SW480 (cell line): ENCODE measurements around the gene ZNF234.
A peak's percentile ranks its signal among the peaks of the same experiment; 100 is the strongest.
"Not testable (repeated sequence)": the region's sequence is repeated elsewhere in the genome, so short reads cannot be mapped to it uniquely, and the experiment has no call there.

ENCODE experiments used
- DNase-seq: peaks from one replicate; pipeline ENCODE4 v3.0.0-alpha.2; 2016; ENCODE audit warnings: low spot score

The ZNF234 gene

DNA sequence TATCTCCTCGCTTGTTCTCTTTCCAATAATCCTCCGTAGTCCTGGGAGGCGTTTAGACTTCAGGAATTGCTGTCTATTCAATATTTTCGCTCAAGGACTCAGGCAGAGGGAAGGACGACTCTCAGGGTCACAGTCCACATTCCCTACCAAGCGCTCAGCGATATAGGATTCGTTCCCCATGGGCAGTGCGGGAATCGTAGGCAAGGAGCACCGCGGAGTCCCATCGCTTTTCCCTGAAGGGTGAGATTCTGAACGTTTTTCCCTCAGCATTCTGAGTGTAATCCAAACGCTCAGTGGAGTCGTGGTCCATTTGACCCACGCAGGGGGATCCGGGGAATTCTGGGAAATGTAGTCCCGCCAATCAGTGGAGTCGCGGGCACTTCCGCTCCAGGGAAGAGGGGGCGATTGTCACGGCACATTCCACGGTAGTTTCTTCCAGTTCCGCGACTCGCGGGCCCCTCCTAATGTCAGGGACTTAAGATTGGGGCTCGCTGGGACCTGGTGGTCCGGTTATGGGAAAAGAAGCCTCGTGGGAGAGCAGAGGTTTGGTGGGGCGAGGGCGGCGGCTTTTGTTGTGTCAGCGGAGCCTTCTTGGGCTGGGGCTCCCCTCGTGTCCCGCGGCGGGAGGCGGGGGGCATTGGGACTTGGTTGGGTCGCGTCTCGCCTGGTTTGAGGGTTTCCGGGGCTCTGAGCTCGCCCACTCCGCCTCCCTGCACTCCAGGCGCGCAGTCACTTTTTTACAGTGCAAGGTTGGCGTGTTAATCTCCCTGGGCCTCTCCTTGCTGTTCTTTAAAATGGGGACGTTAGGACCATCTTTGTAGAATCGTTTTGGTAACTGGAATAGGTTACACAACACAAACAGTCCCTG, at the start of gene ZNF234:
TSS of gene ZNF234 (plus strand) at position 364 of the 868 bp plus-strand sequence. CDS start 3,079 bp downstream, outside the sequence.
- peak; percentile 80 for DNase-seq

DNA sequence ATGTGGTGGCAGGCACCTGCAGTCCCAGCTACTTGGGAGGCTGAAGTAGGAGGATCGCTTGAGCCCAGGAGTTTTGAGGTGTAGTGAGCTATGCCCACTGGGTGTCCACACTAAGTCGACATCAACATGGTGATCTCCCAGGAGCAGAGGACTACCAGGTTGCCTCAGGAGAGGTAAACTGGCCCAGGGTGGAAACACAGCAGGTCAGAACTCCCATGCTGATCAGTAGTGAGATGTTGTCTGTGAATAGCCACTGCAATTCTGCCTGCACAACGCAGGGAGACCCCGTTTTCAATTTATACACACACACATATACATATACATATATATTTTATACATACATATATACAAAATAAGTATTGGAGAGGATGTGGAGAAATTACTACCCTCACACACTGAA, 49.2 kb upstream of the ZNF234 start:
- DNase-seq: no peak

DNA sequence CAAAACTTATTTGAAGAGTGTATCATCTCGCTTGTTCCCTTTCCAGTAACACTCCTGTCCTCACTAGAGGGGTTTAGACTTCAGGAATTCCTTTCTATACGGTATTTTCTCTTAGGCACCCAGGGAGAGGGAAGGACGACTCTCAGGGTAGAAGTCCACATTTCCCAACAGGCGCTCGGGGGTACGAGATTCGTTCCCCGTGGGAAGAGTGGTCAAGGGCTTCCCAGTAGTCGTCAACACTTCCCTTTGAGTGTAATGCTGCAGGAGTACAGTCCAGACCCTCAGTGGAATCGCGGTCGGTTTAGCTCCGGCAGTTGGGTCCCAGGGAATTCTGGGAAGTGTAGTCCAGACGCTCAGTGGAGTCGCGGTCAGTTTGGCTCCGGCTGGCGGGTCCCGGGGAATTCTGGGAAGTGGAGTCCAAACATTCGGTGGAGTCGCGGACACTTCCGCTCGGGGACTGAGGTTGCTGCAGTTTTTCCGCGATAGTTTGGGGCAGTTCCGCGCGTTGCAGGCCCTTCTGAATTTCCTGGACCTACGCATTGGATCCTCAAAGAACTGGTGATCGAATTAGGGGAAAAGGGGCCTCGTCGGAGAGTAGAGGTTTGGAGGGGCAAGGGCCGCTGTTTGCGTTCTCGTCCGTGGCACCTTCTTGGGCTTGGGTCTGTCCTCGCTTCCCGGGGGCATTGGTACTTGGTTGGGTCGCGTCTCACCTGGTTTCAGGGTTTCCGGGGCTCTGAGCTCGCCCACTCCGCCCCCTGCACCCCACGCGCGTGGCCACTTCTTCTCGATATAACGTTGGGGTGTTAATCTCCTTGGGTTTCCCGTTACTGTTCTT, 47.2 kb upstream of the ZNF234 start, which contains the start of gene ZNF224:
TSS of gene ZNF224 (plus strand) at position 431 of the 835 bp plus-strand sequence. CDS start 3,513 bp downstream, outside the sequence.
- peak; percentile 95 for DNase-seq

DNA sequence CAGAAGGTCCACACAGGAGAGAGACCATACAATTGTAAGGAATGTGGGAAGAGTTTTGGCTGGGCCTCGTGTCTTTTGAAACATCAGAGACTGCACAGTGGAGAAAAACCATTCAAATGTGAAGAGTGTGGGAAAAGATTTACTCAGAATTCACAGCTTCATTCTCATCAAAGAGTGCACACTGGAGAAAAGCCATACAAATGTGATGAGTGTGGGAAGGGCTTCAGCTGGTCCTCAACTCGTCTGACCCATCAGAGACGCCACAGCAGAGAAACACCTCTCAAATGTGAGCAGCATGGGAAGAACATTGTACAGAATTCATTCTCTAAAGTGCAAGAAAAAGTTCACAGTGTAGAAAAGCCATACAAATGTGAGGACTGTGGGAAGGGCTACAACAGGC, 33.6 kb upstream of the ZNF234 start:
- DNase-seq: no peak

DNA sequence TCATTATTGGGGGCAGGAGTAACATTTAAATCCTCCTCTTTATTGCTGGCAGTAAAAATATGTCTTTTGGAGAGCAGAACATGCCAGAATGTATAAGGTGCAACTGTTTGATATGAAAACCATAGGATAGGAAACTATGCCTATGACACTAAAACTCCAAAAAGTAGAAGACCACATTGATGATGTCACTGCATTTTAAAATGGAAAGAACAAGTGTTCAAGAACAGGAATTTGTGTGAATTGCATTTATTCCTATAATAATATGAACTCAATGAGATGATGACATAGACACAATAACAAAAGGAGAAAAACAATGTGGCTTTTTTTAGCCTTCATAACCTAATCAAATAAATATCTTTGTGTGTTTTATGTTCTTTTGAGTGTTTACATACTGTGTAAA, 31.9 kb upstream of the ZNF234 start:
- DNase-seq: no peak

DNA sequence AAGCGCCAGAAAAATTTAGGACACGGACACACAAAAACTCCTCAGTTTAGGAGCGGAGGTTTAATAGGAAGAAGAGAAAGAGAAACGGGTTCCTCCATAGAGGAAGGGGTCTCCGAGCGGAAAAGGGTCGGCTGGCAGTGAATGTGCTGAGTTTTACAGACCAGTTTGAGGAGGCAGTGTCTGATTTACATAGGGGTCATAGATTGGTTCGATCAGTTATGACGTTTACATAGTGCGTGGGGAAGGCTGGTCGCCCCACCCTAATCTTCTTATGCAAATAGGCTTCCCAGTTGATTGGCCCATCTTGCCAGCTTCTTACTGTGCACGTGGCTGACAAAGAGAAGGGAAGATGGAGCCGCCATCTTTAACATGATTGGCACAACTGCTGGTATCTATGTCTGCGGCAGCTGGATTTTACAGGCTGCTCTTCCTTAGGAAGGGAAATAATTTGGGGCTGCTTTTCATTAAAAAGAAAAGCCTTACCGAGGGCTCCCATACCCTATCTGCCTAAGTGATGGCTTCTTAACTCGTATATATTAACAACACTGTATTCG, 29.4 kb upstream of the ZNF234 start:
- no peak for DNase-seq

DNA sequence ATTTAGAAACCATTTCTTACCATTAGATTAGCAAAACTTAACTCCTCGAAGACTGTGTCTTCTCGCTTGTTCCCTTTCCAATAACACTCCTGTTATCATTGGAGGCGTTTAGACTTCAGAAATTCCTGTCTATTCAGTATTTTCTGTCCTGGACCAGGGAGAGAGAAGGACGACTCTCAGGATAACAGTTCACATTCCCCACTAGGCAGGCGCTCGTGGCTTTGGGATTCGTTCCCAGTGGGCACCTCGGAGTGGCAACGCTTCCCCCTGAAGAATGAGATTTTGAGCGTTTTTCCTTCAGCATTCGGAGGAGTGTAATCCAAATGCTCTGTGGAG, 28.6 kb upstream of the ZNF234 start:
- no peak for DNase-seq

DNA sequence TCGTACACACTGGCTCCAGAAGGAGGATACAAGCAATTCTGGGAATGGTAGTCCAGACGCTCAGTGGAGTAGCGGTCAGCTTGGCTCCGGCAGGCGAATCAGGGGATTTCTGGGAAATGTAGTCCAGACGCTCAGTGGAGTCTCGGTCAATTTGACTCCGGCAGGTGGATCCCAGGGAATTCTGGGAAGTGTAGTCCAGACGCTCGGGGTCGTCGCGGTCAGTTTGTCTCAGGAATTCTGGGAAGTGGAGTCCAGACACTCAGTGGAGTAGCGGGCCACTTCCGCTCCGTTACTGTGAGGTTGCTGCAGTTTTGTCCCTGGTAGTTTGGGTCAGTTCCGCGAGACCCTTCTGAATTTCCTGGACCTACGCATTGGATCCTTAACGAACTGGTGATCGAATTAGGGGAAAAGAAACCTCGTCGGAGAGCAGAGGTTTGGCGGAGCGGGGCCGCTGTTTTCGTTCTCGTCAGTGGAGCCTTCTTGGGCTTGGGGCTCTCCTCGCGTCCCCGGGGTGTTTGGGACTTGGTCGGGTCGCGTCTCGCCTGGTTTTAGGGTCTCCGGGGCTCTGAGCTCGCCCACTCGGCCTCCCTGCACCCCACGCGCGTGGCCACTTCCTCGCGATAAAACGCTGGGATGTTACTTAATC, 28.1 kb upstream of the ZNF234 start, which contains the start of gene ZNF225:
TSS of gene ZNF225 (plus strand) at position 262 of the 646 bp plus-strand sequence. CDS start 2,429 bp downstream, outside the sequence.
- peak; percentile 99 for DNase-seq

DNA sequence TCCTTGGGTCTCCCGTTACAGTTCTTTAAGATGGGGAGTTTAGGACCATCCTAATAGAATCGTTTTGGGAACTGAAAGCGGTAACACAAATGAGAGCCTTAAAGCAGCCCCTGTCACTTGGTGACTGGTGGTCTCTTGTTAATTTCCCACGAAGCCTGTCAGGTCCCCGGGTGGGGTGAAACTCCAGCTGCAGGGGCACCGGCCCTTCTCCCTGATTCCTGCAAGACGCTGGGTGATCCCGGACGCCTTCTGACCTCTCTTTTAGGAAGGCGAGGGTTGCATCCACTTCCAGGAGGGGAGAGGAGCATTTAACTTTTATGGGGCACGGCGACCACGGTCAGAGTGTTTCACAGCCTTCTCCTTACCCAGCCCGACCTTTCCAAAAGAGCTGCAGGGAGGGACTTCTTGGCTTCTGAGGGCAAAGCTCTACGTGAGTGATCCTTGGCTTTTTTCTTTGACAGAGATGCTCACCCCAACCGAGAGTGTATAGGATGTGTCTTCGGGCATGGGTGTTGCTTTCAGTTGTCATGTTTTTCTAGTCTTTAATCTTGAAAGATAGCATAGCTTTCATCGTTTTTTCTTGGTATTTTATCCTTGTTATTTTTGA, 27.5 kb upstream of the ZNF234 start:
- peak; percentile 5 for DNase-seq

DNA sequence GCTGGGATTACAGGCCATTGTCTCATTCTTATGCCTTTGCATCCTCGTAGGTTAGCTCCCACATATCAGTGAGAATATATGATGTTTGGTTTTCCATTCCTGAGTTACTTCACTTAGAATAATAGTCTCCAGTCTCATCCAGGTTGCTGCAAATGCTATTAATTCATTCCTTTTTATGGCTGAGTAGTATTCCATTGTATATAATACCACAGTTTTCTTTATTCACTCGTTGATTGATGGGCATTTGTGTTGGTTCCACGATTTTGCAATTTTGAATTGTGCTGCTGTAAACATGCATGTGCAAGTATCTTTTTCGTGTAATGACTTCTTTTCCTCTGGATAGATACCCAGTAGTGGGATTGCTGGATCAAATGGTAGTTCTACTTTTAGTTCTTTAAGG, 20.2 kb upstream of the ZNF234 start:
- not testable (repeated sequence) for DNase-seq

DNA sequence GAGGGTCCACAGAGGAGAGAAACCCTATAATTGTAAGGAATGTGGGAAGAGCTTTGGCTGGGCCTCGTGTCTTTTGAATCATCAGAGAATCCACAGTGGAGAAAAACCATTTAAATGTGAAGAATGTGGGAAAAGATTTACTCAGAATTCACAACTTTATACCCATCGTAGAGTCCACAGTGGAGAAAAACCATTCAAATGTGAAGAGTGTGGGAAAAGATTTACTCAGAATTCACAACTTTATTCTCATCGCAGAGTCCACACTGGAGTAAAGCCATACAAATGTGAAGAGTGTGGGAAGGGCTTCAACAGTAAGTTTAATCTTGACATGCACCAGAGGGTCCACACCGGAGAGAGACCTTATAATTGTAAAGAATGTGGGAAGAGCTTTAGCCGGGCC, 9.4 kb upstream of the ZNF234 start:
- no peak for DNase-seq

DNA sequence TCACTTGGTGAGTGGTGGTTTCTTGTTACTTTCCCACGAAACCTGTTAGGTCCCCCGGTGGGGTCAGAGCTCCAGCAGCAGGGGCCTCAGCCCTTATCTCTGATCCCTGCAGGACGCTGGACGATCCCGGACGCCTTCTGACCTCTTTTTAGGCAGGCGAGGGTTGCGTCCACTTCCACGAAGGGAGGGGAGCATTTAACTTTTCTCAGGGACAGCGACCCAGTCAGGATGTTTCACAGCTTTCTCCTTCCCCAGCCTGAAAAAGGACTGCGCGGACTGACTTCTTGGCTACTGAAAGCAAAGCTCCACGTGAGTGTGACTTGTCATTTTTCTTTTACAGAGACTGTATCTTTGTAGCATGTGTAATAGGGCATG, 692 bp downstream of the ZNF234 start:
- no peak for DNase-seq

DNA sequence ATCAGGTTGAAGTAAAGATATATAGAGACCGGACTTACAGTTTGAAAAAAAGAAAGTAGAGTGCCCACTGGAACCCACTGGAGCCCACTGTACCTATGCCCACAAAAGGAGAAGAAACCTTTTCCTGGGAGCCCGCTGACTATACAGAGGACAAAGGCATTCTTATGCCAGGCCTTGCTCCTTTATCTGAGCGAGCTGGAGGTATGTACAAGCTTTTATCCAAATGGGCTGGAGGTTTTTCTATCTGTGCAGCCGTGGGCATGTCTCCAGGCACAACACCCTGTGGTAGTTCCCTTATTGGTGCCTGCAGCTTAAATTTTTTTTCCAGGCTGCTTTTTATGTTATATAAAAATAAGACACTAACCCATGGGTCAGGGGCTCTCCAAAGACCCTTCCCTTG, 8.4 kb downstream of the ZNF234 start:
- DNase-seq: no peak

DNA sequence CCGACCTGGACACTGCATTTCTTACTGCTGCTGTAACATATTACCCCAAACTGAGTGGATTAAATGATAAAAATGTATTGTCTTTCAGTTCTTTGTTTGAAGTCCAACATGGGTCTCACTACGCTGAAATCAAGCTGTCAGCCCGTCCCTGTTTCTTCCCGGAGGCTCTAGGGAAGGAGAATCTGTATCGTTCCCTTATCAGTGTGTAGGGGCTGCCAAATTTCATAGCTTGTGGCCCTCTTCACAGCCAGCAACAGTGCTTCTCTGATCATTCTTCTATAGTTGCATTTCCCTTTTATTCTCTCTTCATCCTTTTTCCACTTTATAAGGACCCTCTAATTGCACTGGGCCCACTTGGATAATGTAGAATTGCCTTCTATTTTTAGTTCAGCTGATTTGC, 10.1 kb downstream of the ZNF234 start:
- DNase-seq: no peak

DNA sequence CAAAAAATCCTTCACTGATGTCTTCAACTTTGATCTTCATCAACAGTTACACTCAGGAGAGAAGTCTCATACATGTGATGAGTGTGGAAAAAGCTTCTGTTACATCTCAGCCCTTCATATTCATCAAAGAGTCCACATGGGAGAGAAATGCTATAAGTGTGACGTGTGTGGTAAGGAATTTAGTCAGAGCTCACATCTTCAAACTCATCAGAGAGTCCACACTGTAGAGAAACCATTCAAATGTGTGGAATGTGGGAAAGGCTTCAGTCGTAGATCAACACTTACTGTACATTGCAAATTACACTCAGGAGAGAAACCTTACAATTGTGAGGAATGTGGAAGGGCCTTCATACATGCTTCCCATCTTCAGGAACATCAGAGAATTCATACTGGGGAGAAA, 15.1 kb downstream of the ZNF234 start:
- DNase-seq: no peak

DNA sequence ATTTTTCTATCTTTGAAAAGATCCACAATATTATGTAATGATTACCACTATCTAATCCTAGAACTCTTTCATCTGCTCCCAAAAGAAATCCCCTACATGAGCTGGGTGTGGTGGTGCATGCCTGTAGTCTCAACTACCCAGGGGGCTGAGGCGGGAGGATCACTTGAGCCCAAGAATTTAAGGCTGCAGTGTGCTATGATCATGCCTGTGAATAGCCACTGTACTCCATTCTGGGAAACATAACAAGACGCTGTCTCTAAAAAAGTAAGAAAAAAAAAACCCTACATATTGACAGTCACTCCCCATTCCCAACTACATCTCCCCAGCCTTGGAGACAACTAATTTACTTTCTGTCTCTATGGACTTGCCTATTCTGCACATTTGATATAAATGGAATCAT, 22.4 kb downstream of the ZNF234 start:
- DNase-seq: no peak

DNA sequence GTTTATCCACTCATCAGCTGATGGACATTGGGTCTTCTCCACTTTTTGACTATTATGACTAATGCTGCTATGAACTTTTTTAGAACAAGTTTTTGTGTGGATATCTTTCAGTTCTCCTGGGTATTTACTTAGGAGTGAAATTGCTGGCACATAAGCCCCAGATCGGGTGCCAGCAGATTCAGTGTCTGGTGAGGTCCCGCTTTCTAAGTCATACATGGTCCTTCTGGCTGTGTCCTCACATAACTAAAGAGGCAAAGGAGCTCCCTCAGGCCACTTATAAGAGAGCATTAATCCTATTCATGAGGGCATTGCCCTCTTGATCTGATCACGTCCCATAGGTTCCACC, 22.9 kb downstream of the ZNF234 start:
- DNase-seq: no peak

DNA sequence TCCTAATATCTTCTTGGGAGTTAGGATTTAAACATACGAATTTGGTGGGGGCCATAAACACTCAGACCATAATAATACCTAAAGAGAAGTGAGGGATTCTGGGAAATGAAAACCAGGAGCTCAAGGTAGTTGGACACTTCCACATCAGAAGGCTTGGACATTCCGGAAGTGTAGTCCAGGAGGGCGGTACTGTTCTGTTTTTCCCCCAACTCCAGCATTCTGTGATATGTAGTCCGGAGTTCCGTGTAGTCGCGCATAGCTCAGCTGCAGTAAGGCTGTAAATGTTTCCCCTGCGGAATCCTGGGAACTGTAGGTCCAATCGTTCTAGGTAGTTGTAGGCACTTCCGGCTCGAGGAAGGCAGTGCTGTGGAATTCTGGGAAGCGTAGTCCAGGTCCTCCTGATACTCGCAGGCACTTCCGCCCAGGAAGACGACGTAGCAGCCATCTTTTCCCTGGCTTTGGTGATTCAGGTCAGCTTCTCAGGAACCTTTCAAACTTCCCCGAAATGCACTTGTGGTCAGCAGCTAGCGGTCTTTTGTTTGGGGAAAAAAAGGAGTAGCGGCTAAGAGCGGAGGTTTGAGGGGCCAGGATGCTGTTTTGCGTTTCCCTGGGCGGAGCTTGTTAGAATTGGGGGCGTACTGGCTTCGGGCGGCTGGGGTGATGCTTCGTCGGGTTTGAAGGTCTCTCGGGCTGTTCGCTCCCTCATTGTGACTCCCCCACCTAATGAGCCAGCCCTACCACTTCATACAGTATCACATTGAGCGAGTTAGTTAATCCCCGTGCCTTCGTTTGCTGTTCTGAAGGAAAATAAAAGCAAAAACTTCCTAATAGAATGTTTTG, 23.5 kb downstream of the ZNF234 start, which contains the start of gene ZNF226:
TSS of gene ZNF226 (plus strand) at position 428 of the 840 bp plus-strand sequence. CDS start 4,981 bp downstream, outside the sequence.
- peak; percentile 100 for DNase-seq

DNA sequence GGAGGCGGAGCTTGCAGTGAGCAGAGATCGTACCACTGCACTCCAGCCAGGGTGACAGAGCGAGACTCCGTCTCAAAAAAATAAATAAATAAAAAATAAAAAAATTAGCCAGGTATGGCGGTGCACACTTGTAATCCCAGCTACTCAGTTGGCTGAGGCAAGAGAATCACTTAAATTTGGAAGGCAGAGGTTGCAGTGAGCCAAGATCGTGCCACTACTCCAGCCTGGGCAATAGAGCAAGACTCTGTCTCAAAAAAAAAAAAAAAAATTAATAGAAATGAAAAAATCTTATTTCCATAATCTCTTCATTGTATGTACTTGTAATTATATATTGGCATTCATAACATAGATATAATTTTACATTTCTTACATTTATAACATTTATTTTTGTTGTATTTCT, 29.3 kb downstream of the ZNF234 start:
- DNase-seq: not testable (repeated sequence)

DNA sequence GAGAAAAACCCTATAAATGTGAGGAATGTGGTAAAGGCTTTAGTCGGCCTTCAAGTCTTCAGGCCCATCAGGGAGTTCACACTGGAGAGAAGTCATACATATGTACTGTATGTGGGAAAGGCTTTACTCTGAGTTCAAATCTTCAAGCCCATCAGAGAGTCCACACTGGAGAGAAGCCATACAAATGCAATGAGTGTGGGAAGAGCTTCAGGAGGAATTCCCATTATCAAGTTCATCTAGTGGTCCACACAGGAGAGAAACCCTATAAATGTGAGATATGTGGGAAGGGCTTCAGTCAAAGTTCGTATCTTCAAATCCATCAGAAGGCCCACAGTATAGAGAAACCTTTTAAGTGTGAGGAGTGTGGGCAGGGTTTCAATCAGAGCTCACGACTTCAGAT, 35.2 kb downstream of the ZNF234 start:
- DNase-seq: no peak

DNA sequence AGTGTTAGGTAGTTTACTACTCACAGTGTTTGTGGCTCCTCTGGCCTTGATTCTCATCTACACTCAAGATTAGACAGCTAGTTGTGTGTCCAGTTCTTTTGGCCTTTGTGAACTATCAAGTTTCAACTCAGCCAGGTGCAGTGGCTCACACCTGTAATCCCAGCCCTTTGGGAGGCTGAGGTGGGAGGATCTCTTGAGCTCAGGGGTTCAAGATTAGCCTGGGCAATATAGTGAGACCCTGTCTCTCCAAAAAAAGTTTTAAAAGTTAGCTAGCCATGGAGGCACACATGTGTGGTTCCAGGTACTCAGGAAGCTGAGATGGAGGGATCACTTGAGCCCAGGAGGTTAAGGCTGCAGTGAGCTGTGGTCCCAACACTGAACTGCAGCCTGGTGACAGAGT, 39.6 kb downstream of the ZNF234 start:
- no peak for DNase-seq
